Endometrial microvascular endothelial cells (primary cell): ENCODE data around the gene VEGFC. TPM values are rescaled to one million over a fixed set of nuclear protein-coding genes. Genes with fewer than 3 reads are reported as not detected.

Source experiments
- in situ Hi-C: cut with HindIII; loops from 2 replicates; pipeline ENCODE4 v1.10.0; 2017; ENCODE audit warnings: low sequenced_read_pairs, low pct_unique_long_range_greater_than_20kb; ENCODE audit errors: inconsistent ontology term
- total RNA-seq: library from RNA; depleted of rRNA; stranded (reverse); fragments of >200 nt; gene quantifications from one replicate; pipeline ENCODE4 v1.2.3, GENCODE V29; 2015; ENCODE audit errors: inconsistent ontology term

The VEGFC gene
- total RNA-seq: 66.3 TPM

GRCh38 chr4:176792326-176793059 is at the start of gene VEGFC:
TSS of gene VEGFC (minus strand) at chr4:176792922. CDS start at chr4:176792311, 611 bp downstream.
- in situ Hi-C loops: loop anchor here (25.0 kb wide), 1 partner anchor 405 kb away; no protein-coding TSS in a partner anchor

- in situ Hi-C loops: no loop called here
Observed at GRCh38 chr4:176841711-176842112, 49.0 kb upstream of the VEGFC start.

GRCh38 chr4:176840166-176840565 is 47.4 kb upstream of the VEGFC start:
- in situ Hi-C loops: no loop called here

- in situ Hi-C loops: no loop called here
Observed at GRCh38 chr4:176839656-176840055, 46.9 kb upstream of the VEGFC start.

- in situ Hi-C loops: no loop called here
Observed at GRCh38 chr4:176838601-176839433, 46.1 kb upstream of the VEGFC start.

GRCh38 chr4:176837169-176837895 is 44.6 kb upstream of the VEGFC start:
- in situ Hi-C loops: no loop called here

- in situ Hi-C loops: no loop called here
Observed at GRCh38 chr4:176834531-176834930, 41.8 kb upstream of the VEGFC start.

- in situ Hi-C loops: no loop called here
Observed at GRCh38 chr4:176833400-176834175, 40.9 kb upstream of the VEGFC start.

- in situ Hi-C loops: no loop called here
Observed at GRCh38 chr4:176830971-176831370, 38.2 kb upstream of the VEGFC start.

GRCh38 chr4:176825586-176825985 is 32.9 kb upstream of the VEGFC start:
- in situ Hi-C loops: no loop called here

GRCh38 chr4:176824645-176825366 is 32.1 kb upstream of the VEGFC start:
- in situ Hi-C loops: no loop called here

GRCh38 chr4:176818531-176818930 is 25.8 kb upstream of the VEGFC start:
- in situ Hi-C loops: no loop called here

- in situ Hi-C loops: no loop called here
Observed at GRCh38 chr4:176817204-176817603, 24.5 kb upstream of the VEGFC start.

- in situ Hi-C loops: no loop called here
Observed at GRCh38 chr4:176814770-176815169, 22.0 kb upstream of the VEGFC start.

- in situ Hi-C loops: no loop called here
Observed at GRCh38 chr4:176810481-176811249, 17.9 kb upstream of the VEGFC start.

GRCh38 chr4:176806778-176807375 is 14.2 kb upstream of the VEGFC start:
- in situ Hi-C loops: no loop called here

GRCh38 chr4:176805155-176805554 is 12.4 kb upstream of the VEGFC start:
- in situ Hi-C loops: no loop called here
